Hepatocyte (in vitro differentiated cells): ENCODE data around the gene JHY.

Experiments used
- CTCF ChIP-seq: fragments of 200-600 bp; sonication (generic); IDR thresholded peaks from 2 replicates; pipeline ENCODE4 v1.5.1; 2016; ENCODE audit warnings: antibody characterized with exemption, mild to moderate bottlenecking; ENCODE audit not compliant: poor library complexity
- EZH2phosphoT487 ChIP-seq: fragments of 200-600 bp; sonication (generic); IDR thresholded peaks from one replicate; pipeline ENCODE4 v1.6.1; 2018; ENCODE audit warnings: antibody characterized with exemption, mild to moderate bottlenecking, low read depth, moderate library complexity; ENCODE audit not compliant: unreplicated experiment, severe bottlenecking

GRCh38 chr11:122861631-122862030 lies 20.9 kb upstream of the JHY start:
- no peak for TF ChIP-seq CTCF
- no peak for TF ChIP-seq EZH2phosphoT487
